ENCODE data around the gene PLEKHG4B.
"Not testable (repeated sequence)": the region's sequence is repeated elsewhere in the genome, so short reads cannot be mapped to it uniquely, and the experiment has no call there.

The PLEKHG4B gene

GRCh38 chr5:222951-223715, 131.2 kb downstream of the PLEKHG4B start:
- DNase-seq (ENCODE audit: low spot score) = not testable (repeated sequence)

DNA sequence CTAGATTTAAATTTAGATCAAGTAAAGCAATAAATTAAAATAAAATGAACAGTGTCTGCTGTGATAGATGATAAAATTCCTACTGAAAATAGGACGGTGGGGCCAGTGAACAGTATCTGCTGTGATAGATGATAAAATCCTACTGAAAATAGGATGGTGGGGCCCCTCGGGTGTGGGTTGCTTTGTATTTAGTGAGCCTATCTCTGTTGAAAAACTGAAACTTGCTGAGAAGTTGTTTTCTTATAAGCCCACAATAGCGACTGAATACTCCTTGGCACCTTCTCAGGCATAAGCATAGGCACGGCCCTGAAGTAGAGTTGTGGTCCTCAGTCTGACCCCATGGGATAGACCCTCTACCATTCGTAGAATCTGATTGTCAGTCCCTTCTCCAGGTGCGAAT, 131.8 kb downstream of the PLEKHG4B start:
- DNase-seq (ENCODE audit: low spot score) = no peak

GRCh38 chr5:225334-225733, 133.4 kb downstream of the PLEKHG4B start:
- no peak for DNase-seq (ENCODE audit: low spot score)

GRCh38 chr5:227375-227774, 135.4 kb downstream of the PLEKHG4B start:
- DNase-seq (ENCODE audit: low spot score) = peak; percentile 40

DNA sequence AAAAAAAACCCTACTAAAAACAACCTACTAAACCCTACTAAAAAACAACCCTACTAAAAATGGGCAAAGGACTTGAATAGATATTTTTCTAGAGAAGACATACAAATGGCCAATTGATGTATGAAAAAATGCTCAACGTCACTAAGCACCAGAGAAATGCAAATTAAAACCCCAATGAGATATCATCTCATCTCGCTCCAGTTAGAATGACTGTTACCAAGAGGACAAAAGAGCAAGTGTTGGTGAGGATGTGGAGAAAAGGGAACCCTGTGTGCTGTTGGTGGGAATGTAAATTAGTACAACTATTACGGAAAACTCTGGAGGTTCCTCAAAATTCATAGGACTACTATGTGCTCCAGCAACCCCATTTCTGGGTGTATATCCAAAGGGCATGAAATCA, 136.9 kb downstream of the PLEKHG4B start:
- peak; percentile 86 for DNase-seq (ENCODE audit: low spot score)

DNA sequence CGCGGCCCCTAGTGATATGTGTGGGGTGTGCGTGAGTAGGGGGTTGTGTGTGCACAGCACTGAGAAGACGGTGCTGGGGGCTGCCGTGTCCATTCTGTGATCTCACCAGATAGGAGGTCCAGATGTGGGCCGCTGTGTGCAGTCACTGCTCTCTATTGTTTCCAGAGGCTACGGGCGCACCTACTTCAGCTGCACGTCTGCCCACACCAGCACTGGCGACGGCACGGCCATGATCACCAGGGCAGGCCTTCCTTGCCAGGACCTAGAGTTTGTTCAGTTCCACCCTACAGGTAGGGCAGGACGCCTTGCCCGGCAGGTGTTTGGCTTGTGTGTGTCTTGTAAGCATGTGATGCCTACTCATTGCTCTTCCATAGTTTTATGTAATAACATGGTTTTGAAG, 138.7 kb downstream of the PLEKHG4B start:
- DNase-seq (ENCODE audit: low spot score) = no peak

DNA sequence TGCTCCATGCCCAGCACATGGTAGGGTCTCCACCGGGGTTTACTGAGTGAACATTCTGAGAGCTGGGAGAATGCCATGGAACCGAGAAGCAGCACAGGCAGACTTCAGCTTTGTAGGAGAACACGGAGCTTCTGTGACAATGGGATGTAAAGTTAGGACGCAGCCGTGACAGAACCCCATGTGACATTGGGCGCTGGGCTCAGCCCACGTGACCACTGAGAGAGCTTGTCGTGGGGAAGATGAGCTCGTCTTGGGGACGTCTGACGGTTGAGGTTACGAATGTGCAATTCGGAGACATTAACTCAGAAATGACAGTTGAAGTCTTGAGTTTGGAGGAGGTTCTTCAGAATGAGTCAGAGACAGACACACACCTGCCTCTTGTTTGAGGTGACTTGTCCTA, 139.7 kb downstream of the PLEKHG4B start:
- no peak for DNase-seq (ENCODE audit: low spot score)

GRCh38 chr5:233426-233825, 141.5 kb downstream of the PLEKHG4B start:
- DNase-seq (ENCODE audit: low spot score) = not testable (repeated sequence)

GRCh38 chr5:234450-234849, 142.5 kb downstream of the PLEKHG4B start:
- no peak for DNase-seq (ENCODE audit: low spot score)

- DNase-seq (ENCODE audit: low spot score) = not testable (repeated sequence)
These were observed 143.6 kb downstream of the PLEKHG4B start for GRCh38 chr5:235527-235926.

DNA sequence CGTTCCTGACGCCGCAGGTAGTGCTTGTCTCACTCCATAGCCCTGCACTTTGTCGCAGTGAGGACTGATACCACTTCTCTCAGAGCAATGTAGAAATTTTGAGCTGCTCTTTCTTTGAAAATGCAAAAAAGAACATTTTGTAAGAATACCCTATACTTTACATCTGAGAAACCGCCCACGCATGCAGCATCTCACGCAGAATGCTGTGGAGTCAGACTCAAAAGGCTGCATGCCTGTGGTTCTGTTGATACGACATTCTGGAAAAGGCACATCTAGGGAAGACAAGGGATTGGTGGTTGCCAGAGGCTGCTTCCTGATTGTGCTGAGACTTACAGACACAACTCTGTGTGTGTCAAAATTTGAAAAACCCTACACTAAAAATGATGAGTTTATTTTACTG, 146.0 kb downstream of the PLEKHG4B start:
- not testable (repeated sequence) for DNase-seq (ENCODE audit: low spot score)

Measured in pons (tissue), 1 donor.